Retina (tissue), 1 donor: ENCODE data around the gene ZZZ3.
"Not testable (repeated sequence)": the region's sequence is repeated elsewhere in the genome, so short reads cannot be mapped to it uniquely, and the experiment has no call there.

ENCODE experiments used
- DNase-seq: peaks from one replicate; pipeline ENCODE4 v3.0.0-alpha.2; 2016

Gene ZZZ3

GRCh38 chr1:77682460-77683159 lies at the start of gene ZZZ3:
TSS of gene ZZZ3 (minus strand) at chr1:77682658. CDS start at chr1:77633354, 49,304 bp downstream.
- DNase-seq, result peak; percentile 98

GRCh38 chr1:77732090-77732489 lies 49.6 kb upstream of the ZZZ3 start:
- no peak for DNase-seq

GRCh38 chr1:77725706-77726105 lies 43.2 kb upstream of the ZZZ3 start:
- no peak for DNase-seq

- DNase-seq, result no peak
These were observed 35.7 kb upstream of the ZZZ3 start for GRCh38 chr1:77718181-77718580.

- DNase-seq, result no peak
These were observed 33.6 kb upstream of the ZZZ3 start for GRCh38 chr1:77716065-77716464.

- DNase-seq, result no peak
These were observed 27.3 kb upstream of the ZZZ3 start for GRCh38 chr1:77709727-77710126.

GRCh38 chr1:77706321-77706720 lies 23.9 kb upstream of the ZZZ3 start:
- DNase-seq, result no peak

GRCh38 chr1:77704736-77705135 lies 22.3 kb upstream of the ZZZ3 start:
- no peak for DNase-seq

GRCh38 chr1:77699673-77700072 lies 17.2 kb upstream of the ZZZ3 start:
- DNase-seq, result not testable (repeated sequence)

- no peak for DNase-seq
These were observed 15.0 kb upstream of the ZZZ3 start for GRCh38 chr1:77697441-77697840.

GRCh38 chr1:77688939-77689338 lies 6.5 kb upstream of the ZZZ3 start:
- DNase-seq, result no peak

GRCh38 chr1:77687519-77687906 lies 5.1 kb upstream of the ZZZ3 start:
- DNase-seq, result peak; percentile 28

GRCh38 chr1:77686796-77687518 lies 4.5 kb upstream of the ZZZ3 start:
- DNase-seq, result no peak

- DNase-seq, result peak; percentile 98
These were observed 996 bp upstream of the ZZZ3 start for GRCh38 chr1:77683160-77684148.

GRCh38 chr1:77680173-77680572 lies 2.3 kb downstream of the ZZZ3 start:
- no peak for DNase-seq

- no peak for DNase-seq
These were observed 3.5 kb downstream of the ZZZ3 start for GRCh38 chr1:77678660-77679610.

GRCh38 chr1:77674807-77675206 lies 7.7 kb downstream of the ZZZ3 start:
- DNase-seq, result not testable (repeated sequence)

GRCh38 chr1:77673716-77674355 lies 8.6 kb downstream of the ZZZ3 start:
- no peak for DNase-seq

- DNase-seq, result no peak
These were observed 9.4 kb downstream of the ZZZ3 start for GRCh38 chr1:77673030-77673429.

- DNase-seq, result no peak
These were observed 10.1 kb downstream of the ZZZ3 start for GRCh38 chr1:77672374-77672773.

GRCh38 chr1:77671836-77672235 lies 10.6 kb downstream of the ZZZ3 start:
- DNase-seq, result no peak

- DNase-seq, result no peak
These were observed 12.1 kb downstream of the ZZZ3 start for GRCh38 chr1:77670330-77670729.
